Measurements from ENCODE around the gene LARP6. TPM values are rescaled to one million over a fixed set of nuclear protein-coding genes. Genes with fewer than 3 reads are reported as not detected.

Gene LARP6
- total and polyA plus RNA-seq, 2 of the 4 experiments (the other 2 are of a cell fraction): 36.4 to 135 TPM

DNA sequence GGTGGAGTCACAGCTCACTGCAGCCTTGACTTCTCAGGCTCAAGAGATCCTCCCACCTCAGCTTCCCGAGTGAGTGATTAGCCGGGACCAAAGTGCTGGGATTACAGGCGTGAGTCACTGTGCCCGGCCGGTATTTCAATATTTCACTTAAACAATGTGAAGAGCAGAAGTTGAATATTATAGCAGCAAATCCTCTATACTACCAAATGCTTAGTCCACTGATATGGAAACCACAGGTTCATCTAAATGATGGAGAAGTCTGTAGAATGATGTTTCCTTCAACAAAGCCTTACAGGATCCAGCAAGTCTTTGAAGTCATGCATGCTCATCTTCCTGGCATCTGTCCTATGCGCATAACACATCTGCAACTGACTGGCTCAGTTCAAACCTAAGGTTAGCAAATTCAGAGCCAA is 70.3 kb downstream of the LARP6 start:
- Histone ChIP-seq H2BK5ac (ENCODE audit: low read depth, low read length, poor library complexity, severe bottlenecking) (peak overlapping the region; percentile 38), H4K8ac (ENCODE audit: low read depth in 2 of 2, low read length in 2 of 2) (no peak overlapping the region), H3K23ac (ENCODE audit: low read depth, low read length) (no peak overlapping the region; the same call in 1 of the 2 replicates), H3K4me1 (ENCODE audit: control insufficient read depth, insufficient read depth, low read length) (peaks cover 21% of the 10 kb centered on the region), H4K5ac (ENCODE audit: low read depth, low read length) (no peak overlapping the region; the same call in 1 of the 2 replicates), H3K14ac (replicated peaks; ENCODE audit: low read depth, low read length) (no peak overlapping the region; the same call in 1 of the 2 replicates), H4K91ac (ENCODE audit: insufficient read depth, low read depth, low read length) (peak overlapping the region; percentile 18; the same call in 1 of the 2 replicates), H4K20me1 (ENCODE audit: insufficient read depth, low read length) (no peaks in the 10 kb centered on the region), H2AFZ (replicated peaks; ENCODE audit: low read length, poor library complexity) (no peak overlapping the region), H3K9ac (ENCODE audit: low read depth, low read length) (no peak overlapping the region), H2AK5ac (ENCODE audit: low read depth, low read length) (peak overlapping the region; percentile 33; the same call in 1 of the 2 replicates), H3K4me2 (ENCODE audit: low read depth, low read length) (peak overlapping the region; percentile 72; the same call in 1 of the 2 replicates), H3K4me3 (ENCODE audit: insufficient read depth, low read depth, low read length) (no peak overlapping the region), H3K79me1 (ENCODE audit: low read depth in 1 of 2, low read length in 2 of 2) (peaks cover 7 to 40% of the 10 kb centered on the region in 2 experiments; a peak in 3 of 4 replicates), H3K36me3 (ENCODE audit: control insufficient read depth, insufficient read depth, low read length) (no peaks in the 10 kb centered on the region), H3K4ac (ENCODE audit: low read depth, low read length) (peak overlapping the region; percentile 1), H3K9me3 (ENCODE audit: control insufficient read depth, insufficient read depth, low read length) (no peaks in the 10 kb centered on the region), H2BK15ac (ENCODE audit: low read depth, low read length) (peak overlapping the region; percentile 60; the same call in 2 of the 3 replicates), H3K18ac (ENCODE audit: low read depth, low read length) (0 out of 2 replicates have a peak overlapping the region, but pooled peaks have one; percentile 23), H3K56ac (ENCODE audit: extremely low read depth, insufficient read depth, low read length) (no peak overlapping the region), H2BK20ac (ENCODE audit: low read depth, low read length) (peak overlapping the region; percentile 18), H3K27me3 (ENCODE audit: control insufficient read depth, insufficient read depth, low read length) (no peaks in the 10 kb centered on the region), H3K27ac (ENCODE audit: insufficient read depth, low read length) (no peak overlapping the region), H3K9me1 (ENCODE audit: insufficient read depth, low read length) (peaks cover 36% of the 10 kb centered on the region), H2AK9ac (replicated peaks; ENCODE audit: low read depth, low read length, poor library complexity) (no peak overlapping the region), H2BK120ac (ENCODE audit: low read depth, low read length) (peak overlapping the region; percentile 52)
- intact Hi-C loops (cut with micrococcal nuclease) (no loop called here), dilution Hi-C loops (cut with HindIII; ENCODE audit: low sequenced_read_pairs, unreplicated experiment) (no loop called here), in situ Hi-C loops (cut with MboI; ENCODE audit: low sequenced_read_pairs) (no loop called here)
- WGBS, 2 experiments (ENCODE audit: extremely low coverage in 2 of 2, insufficient read length in 1 of 2): 100% methylated on average over 1 of the region's 6 CpGs; no CpG with 5 or more reads in 1 of the 2 experiments
- no TSS peak for BruUV-seq (replicated peaks)
- ATAC-seq (ENCODE audit: low read depth) (peak; percentile 55), DNase-seq (peak; percentile 81)
- TF ChIP-seq FOS (IDR thresholded peaks at IDR 0.05; ENCODE audit: low read depth, low read length) (peak; percentile 71), RAD21 (IDR thresholded peaks at IDR 0.05; ENCODE audit: low read length) (no peak)
- CTCF ChIA-PET: interaction anchor here (0.6 to 0.9 kb wide), 2 partner anchors 91 to 110 kb away, joined by 3 read pairs; no protein-coding TSS in a partner anchor
- POLR2A ChIA-PET (ENCODE audit: unreplicated experiment): interaction anchor here (0.6 kb wide), 1 partner anchor 17 kb away, joined by 3 read pairs; no protein-coding TSS in a partner anchor

All from IMR-90 (cell line).